Purkinje cell (primary cell): Measurements from ENCODE around the gene SET. TPM values are rescaled to one million over a fixed set of nuclear protein-coding genes. Genes with fewer than 3 reads are reported as not detected.

Source experiments
- polyA plus RNA-seq: library from polyadenylated mRNA; unstranded; fragments of >200 nt; fragmentation: Nextera tagmentation; gene quantifications from 2 replicates; pipeline ENCODE4 v1.2.1, GENCODE V29; 2014

Gene SET
- 177 and 187 TPM in 2 replicates for polyA plus RNA-seq

GRCh38 chr9:128688501-128689292 lies at the start of gene SET:
SET (plus strand) TSS chr9:128689222; CDS start chr9:128689583, 361 bp downstream.

GRCh38 chr9:128656416-128657343 lies 32.3 kb upstream of the SET start, which contains the start of gene DYNC2I2:
DYNC2I2 (minus strand) TSS chr9:128656847; CDS start chr9:128656726, 121 bp downstream.

GRCh38 chr9:128702445-128702948 lies 13.5 kb downstream of the SET start, which contains the start of gene PKN3:
PKN3 (plus strand) TSS chr9:128702503; CDS start chr9:128702916, 413 bp downstream.

GRCh38 chr9:128723866-128724743 lies 35.1 kb downstream of the SET start, which contains the start of gene ZDHHC12:
ZDHHC12 (minus strand) TSS chr9:128724127; CDS start chr9:128724093, 34 bp downstream.

Other genes starting within 250 kb of the SET start
- 9.2 and 12.3 TPM in 2 replicates for gene ODF2, start 233.2 kb upstream of the SET start, polyA plus RNA-seq
- 8.3 and 13.0 TPM in 2 replicates for gene GLE1, start 184.5 kb upstream of the SET start, polyA plus RNA-seq
- 685 and 889 TPM in 2 replicates for gene SPTAN1, start 136.6 kb upstream of the SET start, polyA plus RNA-seq
- gene DYNC2I2, start 32.4 kb upstream of the SET start, polyA plus RNA-seq: 0.14 and 0.77 TPM in 2 replicates
- not detected in 2 replicates for gene PKN3, start 13.3 kb downstream of the SET start, polyA plus RNA-seq
- 0.21 TPM in 1 of 2 replicates, not detected in the other for gene ZDHHC12, start 34.9 kb downstream of the SET start, polyA plus RNA-seq
- gene ZER1, start 82.7 kb downstream of the SET start, polyA plus RNA-seq: 2.3 and 4.4 TPM in 2 replicates
- 2.0 and 2.6 TPM in 2 replicates for gene TBC1D13, start 98.0 kb downstream of the SET start, polyA plus RNA-seq
- 8.6 and 12.4 TPM in 2 replicates for gene ENDOG, start 129.3 kb downstream of the SET start, polyA plus RNA-seq
- 5.4 and 9.8 TPM in 2 replicates for gene SPOUT1, start 140.6 kb downstream of the SET start, polyA plus RNA-seq
- gene KYAT1, start 192.7 kb downstream of the SET start, polyA plus RNA-seq: 12.4 and 14.1 TPM in 2 replicates
- gene LRRC8A, start 192.9 kb downstream of the SET start, polyA plus RNA-seq: 10.3 and 11.2 TPM in 2 replicates
- 4.6 TPM in 1 of 2 replicates, not detected in the other for gene PHYHD1, start 231.8 kb downstream of the SET start, polyA plus RNA-seq